ENCODE measurements around the gene MPP1.
"Not testable (repeated sequence)": the region's sequence is repeated elsewhere in the genome, so short reads cannot be mapped to it uniquely, and the experiment has no call there.

The MPP1 gene

GRCh38 chrX:154804957-154805695 is at the start of gene MPP1:
MPP1 (minus strand) TSS chrX:154805485; CDS start chrX:154805373, 112 bp downstream.
- in situ Hi-C loops (cut with HindIII; ENCODE audit: low sequenced_read_pairs), result no loop called here

DNA sequence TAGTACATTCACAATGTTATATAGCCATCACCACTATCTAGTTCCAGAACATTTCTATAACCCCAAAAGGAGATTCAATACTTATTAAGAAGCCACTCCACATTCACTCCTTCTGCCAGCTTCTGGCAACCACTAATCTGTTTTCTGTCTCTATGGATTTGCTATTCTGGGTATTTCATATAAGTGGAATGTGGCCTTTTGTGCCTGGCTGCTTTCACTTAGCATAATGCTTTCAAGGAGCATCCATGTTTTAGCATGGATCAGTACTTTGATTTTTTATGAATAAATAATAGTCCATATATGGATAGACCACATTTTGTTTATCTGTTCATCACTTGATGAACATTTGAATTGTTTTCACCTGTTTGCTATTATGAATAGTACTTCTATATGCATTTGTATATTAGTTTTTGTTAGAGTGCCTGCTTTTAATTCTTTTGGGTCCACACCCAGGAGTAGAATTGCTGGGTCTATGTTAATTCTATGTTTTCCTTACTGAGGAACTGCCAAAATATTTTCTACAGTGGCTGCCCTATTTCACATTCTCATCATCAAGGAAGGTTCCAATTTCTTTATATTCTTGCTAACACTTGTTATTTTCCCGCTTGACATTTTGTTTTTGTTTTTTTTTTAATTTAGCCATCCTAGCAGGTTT is 45.8 kb upstream of the MPP1 start:
- in situ Hi-C loops (cut with HindIII; ENCODE audit: low sequenced_read_pairs), result no loop called here

GRCh38 chrX:154840856-154841255 is 35.6 kb upstream of the MPP1 start:
- in situ Hi-C loops (cut with HindIII; ENCODE audit: low sequenced_read_pairs), result no loop called here

DNA sequence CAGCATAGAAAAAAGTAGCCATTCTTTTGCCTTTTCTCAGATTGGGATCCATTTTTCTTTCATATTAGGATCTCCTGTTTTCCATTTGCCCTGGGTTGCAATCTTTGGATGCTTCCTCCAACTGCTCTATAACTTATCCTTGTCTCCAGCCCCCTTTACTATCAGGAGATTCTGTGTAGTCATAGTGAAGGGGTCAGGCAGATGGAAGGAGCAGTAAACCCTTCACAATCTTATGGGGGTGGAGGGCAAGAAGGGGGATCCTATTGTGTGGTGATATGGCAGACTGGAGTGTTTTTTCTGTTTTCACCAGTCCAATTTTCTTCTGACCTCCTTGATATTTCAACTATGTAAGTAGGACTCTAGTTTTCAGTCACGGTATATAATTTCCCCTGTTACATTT is 30.9 kb upstream of the MPP1 start:
- in situ Hi-C loops (cut with HindIII; ENCODE audit: low sequenced_read_pairs), result no loop called here

DNA sequence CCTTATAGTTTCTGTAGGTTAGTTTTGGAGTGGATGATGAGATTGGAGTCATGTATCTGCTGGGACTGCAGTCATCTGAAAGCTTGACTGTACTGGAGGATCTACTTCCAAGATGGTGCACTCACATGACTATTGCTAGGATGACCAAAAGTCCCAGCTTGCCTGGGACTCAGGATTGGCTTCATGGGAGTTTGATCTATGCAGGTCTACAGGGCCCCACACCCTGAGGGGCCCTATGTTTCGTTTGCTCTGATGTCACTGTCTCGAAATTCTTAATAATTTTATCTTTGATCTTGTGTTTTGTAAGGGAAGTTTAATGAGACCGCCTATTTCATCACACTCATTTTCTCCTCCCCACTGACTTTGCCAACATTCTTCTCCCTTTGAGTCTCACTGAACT is 29.3 kb upstream of the MPP1 start, which contains the start of gene SMIM9:
SMIM9 (minus strand) TSS at position 101 of the 400 bp plus-strand sequence. CDS start 3,806 bp downstream, outside the sequence.
- in situ Hi-C loops (cut with HindIII; ENCODE audit: low sequenced_read_pairs), result no loop called here

DNA sequence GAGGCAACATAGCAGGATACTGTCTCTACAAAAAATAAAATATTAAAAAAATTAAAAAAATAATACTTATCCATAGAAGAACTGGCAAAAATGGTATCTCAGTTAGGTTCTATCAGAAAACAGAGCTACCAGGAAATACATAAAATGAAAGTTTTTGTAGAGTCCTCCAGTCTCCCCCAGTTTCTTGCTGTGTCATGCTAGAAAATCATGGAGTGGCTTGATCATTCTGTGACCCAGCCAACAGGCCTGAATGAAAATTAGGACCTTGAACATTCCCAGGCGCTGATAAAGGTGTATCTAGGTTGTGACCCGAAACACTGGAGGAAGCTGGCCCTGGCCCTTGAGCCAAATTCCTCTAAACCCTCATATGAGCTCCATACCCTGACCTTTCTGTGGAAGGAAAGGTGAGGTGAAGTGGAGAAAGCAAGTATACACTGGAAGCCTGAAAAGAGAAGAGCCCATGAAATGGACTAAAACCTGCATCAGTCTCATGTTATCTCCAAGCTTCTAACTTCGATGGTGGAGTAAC is 28.5 kb upstream of the MPP1 start:
- in situ Hi-C loops (cut with HindIII; ENCODE audit: low sequenced_read_pairs), result no loop called here

- in situ Hi-C loops (cut with HindIII; ENCODE audit: low sequenced_read_pairs), result no loop called here
These were observed 24.7 kb upstream of the MPP1 start for GRCh38 chrX:154829926-154830442.

DNA sequence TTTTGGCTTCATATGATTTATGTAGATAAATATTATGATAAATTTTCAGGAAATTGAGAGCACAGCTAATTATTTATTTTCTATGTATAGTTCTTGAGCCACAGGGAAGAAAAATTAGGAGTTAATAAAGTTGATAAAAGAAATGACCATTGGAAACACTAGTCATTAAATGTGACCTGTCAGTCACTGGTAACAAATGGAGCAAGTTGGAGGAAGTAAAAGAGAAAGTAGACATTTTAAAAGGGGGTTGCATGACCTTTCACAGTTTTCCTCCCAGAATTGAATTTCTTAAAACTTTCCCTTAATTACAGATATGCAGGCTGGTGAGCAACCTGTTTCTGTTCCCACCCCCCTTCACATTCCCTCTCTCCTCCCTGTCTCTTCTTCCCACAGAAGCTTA is 23.8 kb upstream of the MPP1 start:
- in situ Hi-C loops (cut with HindIII; ENCODE audit: low sequenced_read_pairs), result no loop called here

GRCh38 chrX:154828016-154828408 is 22.7 kb upstream of the MPP1 start:
- in situ Hi-C loops (cut with HindIII; ENCODE audit: low sequenced_read_pairs), result no loop called here

DNA sequence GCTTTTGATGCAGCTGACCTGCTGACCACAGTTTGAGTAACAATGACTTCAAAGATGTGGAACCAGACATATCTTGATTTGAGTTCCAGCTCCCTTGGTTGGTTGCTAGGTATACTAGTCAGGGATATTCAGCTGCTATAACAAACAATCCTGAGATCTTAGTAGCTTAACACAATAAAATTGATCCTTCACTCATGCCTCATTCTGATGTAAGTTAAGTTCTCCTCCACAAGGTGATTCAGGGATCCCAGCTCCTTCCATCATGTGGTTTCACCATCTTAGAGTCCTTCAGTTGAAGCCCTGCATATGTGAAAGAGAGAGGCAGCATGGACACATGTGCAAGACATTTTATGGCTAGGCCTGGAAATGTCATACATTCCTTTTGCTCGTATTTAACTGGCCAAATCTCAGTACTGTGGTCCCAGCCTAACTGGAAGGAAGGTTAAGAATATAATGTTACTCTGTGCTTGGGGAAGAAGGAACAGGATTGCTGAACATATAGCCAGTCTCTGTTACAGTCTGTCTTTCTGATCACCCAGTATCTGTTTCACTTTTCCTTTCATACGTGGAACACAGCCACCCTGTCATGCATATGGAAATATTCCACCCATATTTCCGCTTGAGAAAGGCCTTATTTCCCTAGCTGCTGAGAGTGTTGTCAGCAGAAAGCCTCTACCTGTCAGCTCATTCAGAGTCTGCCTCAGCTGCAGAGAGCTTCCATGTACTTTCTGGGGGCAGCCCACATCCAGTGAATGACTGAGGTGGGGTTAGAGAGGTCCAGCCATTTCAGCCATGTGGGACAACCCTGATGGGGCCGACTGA is 22.1 kb upstream of the MPP1 start:
- in situ Hi-C loops (cut with HindIII; ENCODE audit: low sequenced_read_pairs), result no loop called here

DNA sequence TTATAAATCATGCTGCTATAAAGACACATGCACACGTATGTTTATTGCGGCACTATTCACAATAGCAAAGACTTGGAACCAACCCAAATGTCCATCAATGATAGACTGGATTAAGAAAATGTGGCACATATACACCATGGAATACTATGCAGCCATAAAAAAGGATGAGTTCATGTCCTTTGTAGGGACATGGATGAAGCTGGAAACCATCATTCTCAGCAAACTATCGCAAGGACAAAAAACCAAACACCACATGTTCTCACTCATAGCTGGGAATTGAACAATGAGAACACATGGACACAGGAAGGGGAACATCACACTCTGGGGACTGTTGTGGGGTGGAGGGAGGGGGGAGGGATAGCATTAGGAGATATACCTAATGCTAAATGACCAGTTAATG is 20.3 kb upstream of the MPP1 start:
- in situ Hi-C loops (cut with HindIII; ENCODE audit: low sequenced_read_pairs), result not testable (repeated sequence)

DNA sequence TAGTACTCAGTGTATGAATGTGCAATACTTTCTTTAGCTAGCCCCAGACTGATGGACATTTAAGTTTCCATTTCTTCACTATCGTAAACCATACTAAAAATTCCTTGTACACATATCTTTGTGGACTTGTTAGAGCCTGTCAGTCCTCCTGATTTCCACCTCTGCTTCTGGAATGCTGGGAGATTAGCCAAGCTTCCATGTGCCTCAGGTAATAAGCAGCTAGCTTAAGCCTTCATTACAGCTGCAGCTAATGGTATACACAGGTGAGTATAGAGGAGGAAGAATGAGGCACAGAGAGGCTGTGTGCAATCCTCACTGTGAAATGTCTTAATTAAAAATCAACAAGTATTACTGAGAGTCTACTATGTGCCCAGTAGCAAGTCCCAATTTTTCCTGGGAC is 19.4 kb upstream of the MPP1 start:
- in situ Hi-C loops (cut with HindIII; ENCODE audit: low sequenced_read_pairs), result no loop called here

DNA sequence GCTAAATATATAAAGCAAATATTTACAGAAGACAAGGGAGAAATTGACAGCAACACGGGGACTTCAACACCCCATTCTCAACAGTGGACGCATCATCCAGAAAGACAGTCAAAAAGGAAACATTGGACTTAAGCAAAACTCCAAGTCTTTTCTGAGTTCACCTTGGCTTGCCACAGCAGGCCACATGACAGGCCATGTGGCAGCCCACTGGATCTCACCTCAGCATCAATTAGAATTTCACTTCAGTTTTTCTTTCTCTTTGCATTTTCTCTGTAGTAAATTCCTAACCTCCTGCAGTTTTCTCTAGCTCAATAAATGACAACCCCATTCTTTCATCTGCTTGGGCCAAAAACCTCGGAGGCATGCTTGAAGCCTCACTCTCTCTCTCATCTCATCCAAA is 16.7 kb upstream of the MPP1 start:
- in situ Hi-C loops (cut with HindIII; ENCODE audit: low sequenced_read_pairs), result no loop called here

DNA sequence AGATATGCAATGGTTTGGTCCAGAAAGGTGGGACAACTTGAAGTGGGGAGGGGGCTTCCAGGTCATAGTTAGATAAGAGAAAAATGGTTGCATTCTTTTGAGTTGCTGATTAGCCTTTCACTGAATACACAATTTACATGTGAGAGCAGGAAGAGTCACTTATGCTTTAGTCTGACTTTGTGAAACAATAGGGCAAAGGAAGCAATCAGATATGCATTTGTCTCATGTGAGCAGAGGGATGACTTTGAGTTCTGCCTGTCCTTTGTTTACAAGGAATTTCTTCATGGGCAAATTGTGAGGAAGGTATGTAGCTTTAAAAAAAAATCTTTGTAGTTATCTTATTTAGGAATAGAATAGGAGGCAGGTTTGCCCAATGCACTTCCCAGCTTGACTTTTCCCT is 16.2 kb upstream of the MPP1 start:
- in situ Hi-C loops (cut with HindIII; ENCODE audit: low sequenced_read_pairs), result no loop called here

GRCh38 chrX:154819771-154820341 is 14.6 kb upstream of the MPP1 start:
- in situ Hi-C loops (cut with HindIII; ENCODE audit: low sequenced_read_pairs), result no loop called here

GRCh38 chrX:154818916-154819770 is 13.9 kb upstream of the MPP1 start:
- in situ Hi-C loops (cut with HindIII; ENCODE audit: low sequenced_read_pairs), result no loop called here

- in situ Hi-C loops (cut with HindIII; ENCODE audit: low sequenced_read_pairs), result not testable (repeated sequence)
These were observed 11.8 kb upstream of the MPP1 start for GRCh38 chrX:154817048-154817618.

DNA sequence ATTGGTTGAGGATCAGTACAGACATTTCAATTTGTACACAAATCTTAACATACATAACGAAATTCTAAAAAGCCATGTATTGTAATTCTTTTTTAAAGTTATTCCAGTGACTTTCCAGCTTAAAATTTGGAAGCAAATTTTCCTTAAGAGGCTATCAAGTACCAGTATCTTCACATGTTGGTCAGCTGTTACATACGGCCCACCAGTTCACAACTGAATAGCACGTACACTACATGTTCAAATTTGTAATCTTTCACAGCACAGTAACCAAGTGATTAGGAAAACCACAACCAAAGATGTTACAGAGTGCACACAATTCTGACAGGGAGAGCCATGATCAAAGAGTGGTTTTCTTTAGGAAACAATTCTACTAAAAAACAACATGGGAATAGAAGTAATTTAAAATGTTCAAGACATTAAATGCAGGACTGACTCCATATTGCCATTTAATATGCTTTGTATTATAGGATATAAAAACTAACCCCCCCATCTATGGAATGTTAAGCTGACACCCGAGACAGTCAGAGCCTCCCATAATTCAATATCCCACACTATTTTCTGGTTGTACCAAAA is 11.1 kb upstream of the MPP1 start:
- in situ Hi-C loops (cut with HindIII; ENCODE audit: low sequenced_read_pairs), result not testable (repeated sequence)

- in situ Hi-C loops (cut with HindIII; ENCODE audit: low sequenced_read_pairs), result no loop called here
These were observed 10.1 kb upstream of the MPP1 start for GRCh38 chrX:154815274-154815818.

Data from DLD1 (cell line).